SHP77 (cell line): ENCODE data around the gene MPC2.

Experiments
- DNase-seq, 2 experiments: peaks; one replicate each; lab custom pipeline; 2025; lab: John Stamatoyannopoulos, UW

MPC2 gene

GRCh38 chr1:167936930-167937708, at the start of gene MPC2:
Gene MPC2, minus strand, starts transcription at chr1:167937072. Its CDS starts 1,231 bp downstream, at chr1:167935841.
- peak; percentile 45 to 75 for DNase-seq

GRCh38 chr1:167984886-167985489, 48.1 kb upstream of the MPC2 start:
- DNase-seq = no peak

- no peak for DNase-seq
Measured at GRCh38 chr1:167983797-167984420, 47.0 kb upstream of the MPC2 start.

DNA sequence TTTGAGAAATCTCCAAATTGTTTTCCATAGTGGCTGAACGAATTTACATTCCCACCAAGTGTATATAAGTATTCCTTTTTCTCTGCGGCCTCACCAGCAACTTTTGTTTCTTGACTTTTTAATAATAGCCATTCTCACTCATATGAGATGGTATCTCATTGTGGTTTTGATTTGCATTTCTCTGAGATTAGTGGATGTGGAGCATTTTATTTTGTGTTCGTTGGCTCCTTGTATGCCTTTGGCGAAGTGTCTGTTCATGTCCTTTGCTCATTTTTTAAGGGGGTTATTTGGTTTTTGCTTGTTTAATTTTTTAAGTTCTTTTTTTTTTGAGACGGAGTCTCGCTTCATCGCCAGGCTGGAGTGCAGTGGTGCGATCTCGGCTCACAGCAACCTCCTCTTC, 45.1 kb upstream of the MPC2 start:
- no peak for DNase-seq

GRCh38 chr1:167977245-167977644, 40.4 kb upstream of the MPC2 start:
- no peak for DNase-seq

GRCh38 chr1:167974698-167975097, 37.8 kb upstream of the MPC2 start:
- DNase-seq = no peak

GRCh38 chr1:167973832-167974231, 37.0 kb upstream of the MPC2 start:
- DNase-seq = no peak

GRCh38 chr1:167968569-167968968, 31.7 kb upstream of the MPC2 start:
- DNase-seq = no peak

DNA sequence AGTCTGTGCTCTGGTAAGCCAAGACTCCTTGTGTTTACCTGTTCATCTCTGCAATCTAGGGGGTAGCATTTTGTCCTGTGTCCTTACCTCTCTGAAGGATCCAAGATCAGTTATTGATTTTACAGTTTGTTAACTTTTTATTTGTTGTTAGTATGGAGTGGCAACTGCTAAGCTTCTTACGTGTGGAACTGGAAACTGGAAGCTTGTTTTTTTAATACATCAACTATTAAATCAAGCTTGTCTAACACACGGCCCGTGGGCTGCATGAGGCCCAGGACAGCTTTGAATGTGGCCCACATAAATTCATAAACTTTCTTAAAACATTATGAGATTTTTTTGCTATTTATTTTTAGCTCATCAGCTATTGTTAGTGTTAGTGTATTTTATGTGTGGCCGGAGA, 29.2 kb upstream of the MPC2 start:
- DNase-seq = no peak

- DNase-seq = no peak
Measured at GRCh38 chr1:167964646-167965045, 27.8 kb upstream of the MPC2 start.

DNA sequence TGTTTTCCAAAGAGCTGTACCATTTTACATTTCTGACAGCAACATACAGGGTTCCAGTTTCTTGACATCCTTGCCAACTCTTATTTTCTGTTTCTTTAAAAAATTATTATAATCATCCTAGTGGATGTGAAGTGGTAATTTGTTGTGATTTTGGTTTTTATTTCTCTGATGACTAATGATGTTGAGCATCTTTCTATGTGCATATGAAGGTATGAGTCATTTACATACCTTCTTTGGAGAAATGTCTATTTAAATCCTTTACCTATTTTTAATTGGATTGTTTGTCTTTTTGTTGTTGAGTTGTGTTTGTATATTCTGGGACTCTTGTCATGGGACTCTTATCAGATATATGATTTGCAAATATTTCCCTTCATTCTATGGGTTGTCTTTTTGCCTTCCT, 20.8 kb upstream of the MPC2 start:
- no peak for DNase-seq

GRCh38 chr1:167955915-167956314, 19.0 kb upstream of the MPC2 start:
- no peak for DNase-seq

DNA sequence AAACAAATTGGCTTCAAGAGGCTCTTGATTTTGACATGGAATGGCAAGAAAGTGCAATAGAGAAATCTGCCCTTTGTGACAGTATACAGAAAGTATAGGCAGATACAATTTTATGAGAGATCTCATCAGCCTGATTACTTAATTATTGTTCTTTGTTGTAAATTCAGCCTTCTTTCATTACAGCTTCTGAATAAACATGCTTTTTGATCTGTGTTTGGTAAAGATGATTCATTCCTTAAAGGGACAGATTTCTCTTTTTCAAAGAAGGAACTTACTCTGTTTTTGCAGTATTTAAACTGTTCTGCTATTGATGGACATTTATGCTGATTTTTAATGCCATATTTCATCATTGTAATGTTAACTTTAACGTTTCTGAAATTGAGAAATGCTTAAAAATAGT, 13.7 kb upstream of the MPC2 start:
- no peak for DNase-seq

DNA sequence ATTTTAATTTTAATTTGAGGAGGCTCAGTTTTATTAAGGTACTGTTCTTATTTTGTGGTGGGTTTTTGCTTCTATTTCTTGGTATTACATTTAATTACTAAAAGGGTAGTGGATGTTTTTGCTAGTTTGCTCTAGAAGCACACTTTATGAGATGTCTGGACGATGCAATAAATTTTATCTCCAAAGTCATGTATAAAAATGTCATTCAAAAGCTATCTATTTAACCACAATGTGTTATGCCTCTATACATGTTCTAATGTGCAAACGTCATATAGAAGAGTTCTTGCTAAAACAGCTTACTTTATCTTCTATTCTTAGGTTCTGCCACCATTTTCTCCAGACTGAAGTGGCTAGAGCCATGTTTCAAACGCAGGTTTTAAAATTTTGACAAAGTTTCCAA, 12.9 kb upstream of the MPC2 start:
- no peak for DNase-seq

DNA sequence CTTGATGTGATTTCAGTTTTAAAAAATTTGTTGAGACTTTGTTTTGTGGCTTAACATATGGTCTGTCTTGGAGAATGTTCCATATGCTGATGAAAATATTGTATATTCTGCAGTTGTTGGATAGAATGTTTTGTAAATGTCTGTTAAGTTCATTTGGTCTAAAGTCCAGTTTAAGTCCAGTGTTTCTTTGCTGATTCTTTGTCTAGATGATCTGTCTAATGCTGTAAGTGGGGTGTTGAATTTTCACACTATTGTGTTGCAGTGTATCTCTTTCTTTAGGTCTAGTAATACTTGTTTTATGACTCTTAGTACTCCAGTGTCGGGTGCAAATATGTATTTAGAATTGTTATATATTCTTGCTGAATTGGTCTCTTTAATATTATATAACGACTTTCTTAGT, 10.9 kb upstream of the MPC2 start:
- no peak for DNase-seq

GRCh38 chr1:167943541-167943940, 6.7 kb upstream of the MPC2 start:
- DNase-seq = no peak

DNA sequence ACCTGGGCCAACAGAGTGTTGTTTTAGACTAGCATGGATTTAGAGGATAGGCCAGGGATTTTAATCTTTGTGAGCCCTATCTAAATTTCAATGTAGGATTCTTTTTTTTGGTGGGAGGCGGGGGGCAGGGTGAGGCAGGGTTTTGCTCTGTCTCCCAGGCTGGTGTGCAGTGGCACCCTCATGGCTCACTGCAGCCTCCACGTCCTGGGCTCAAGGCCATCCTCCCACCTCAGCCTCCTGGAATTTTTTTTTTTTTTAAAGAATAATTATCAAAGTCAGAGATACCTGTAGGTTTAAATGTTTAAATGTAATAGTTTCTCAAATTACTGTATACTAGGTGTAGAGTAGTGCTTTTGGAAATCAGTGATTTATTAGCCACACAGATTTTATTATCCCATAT, 3.4 kb upstream of the MPC2 start:
- no peak for DNase-seq

DNA sequence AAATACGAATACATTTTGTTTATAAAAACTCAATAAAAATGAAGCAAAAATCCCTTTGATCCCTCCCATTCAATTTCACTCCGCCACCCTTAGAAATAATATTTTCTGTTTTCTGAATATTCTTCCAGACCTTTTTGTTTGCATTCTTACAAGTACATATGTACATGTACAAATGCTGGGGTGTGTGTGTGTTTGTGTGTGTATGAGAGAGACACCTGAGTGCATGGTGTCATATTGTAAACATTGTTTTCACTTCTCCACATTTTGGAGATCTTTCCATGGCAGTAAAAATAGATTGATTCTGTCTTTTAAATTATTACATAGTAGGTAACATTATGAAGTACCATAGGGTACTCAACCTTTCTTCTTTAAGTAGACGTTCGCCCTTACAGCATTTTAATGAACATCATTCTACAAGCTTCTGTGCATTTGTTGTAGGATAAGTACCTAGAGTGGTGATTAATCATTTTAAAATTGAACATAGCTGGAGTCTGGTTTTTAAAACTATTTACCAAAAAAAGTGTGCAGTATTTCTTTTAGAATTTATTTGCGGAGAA, 1.3 kb upstream of the MPC2 start:
- DNase-seq = no peak

DNA sequence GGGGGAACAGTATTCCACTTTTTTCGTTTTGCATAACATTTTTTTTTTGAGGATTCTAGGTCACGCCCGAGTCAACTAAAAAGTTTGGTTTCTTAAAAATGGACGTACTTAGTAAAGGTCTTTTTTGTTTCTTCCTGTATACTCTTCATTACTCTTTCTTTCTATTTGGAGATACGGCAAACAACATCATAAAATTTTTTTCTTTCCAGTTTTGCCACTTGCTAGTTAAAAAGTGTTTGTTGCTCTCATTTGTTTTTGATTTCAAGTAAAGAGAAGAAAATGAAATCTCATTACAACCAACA, 788 bp upstream of the MPC2 start:
- DNase-seq = no peak

- peak; percentile 98 for DNase-seq
Measured at GRCh38 chr1:167936068-167936929, 573 bp downstream of the MPC2 start, which contains the start of gene DCAF6. Gene DCAF6, plus strand, starts transcription at chr1:167936683. Its CDS starts 229 bp downstream, at chr1:167936912.

GRCh38 chr1:167935216-167936067, 1.4 kb downstream of the MPC2 start:
- DNase-seq = peak; percentile 47 to 64
